ENCODE measurements around the gene ENTPD2.

DNA sequence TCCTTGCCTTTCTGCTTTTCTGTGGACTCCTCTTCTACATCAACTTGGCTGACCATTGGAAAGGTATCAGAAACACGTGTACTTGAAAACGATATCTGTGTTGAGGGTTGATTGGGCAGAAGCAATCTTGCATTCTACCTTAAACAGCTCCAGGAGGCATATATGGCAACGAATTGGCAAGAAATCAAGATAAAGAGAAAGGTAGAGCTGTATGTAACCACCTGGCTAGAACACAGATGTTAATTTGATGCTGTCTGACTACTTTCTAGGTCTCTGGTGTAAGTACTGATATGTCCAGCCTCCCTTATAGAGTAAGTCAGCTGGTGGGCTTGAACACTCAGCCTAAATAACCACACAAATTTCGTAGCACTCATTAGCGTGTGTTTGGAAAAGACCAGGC is 34.3 kb upstream of the ENTPD2 start:
- TF ChIP-seq RCOR1 (IDR thresholded peaks at IDR 0.05; ENCODE audit: insufficient replicate concordance, low read length) (no peak), MAZ (IDR thresholded peaks at IDR 0.05; ENCODE audit: borderline replicate concordance, low read depth, low read length) (no peak)
- TF ChIP-seq, protein P1, sequence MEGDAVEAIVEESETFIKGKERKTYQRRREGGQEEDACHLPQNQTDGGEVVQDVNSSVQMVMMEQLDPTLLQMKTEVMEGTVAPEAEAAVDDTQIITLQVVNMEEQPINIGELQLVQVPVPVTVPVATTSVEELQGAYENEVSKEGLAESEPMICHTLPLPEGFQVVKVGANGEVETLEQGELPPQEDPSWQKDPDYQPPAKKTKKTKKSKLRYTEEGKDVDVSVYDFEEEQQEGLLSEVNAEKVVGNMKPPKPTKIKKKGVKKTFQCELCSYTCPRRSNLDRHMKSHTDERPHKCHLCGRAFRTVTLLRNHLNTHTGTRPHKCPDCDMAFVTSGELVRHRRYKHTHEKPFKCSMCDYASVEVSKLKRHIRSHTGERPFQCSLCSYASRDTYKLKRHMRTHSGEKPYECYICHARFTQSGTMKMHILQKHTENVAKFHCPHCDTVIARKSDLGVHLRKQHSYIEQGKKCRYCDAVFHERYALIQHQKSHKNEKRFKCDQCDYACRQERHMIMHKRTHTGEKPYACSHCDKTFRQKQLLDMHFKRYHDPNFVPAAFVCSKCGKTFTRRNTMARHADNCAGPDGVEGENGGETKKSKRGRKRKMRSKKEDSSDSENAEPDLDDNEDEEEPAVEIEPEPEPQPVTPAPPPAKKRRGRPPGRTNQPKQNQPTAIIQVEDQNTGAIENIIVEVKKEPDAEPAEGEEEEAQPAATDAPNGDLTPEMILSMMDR (conservative IDR thresholded peaks at IDR 0.05; ENCODE audit: low read depth, low read length) = no peak

Data from IMR-90 (cell line).